ENCODE data around the gene CFC1B.
"Not testable (repeated sequence)": the region's sequence is repeated elsewhere in the genome, so short reads cannot be mapped to it uniquely, and the experiment has no call there.

The CFC1B gene

DNA sequence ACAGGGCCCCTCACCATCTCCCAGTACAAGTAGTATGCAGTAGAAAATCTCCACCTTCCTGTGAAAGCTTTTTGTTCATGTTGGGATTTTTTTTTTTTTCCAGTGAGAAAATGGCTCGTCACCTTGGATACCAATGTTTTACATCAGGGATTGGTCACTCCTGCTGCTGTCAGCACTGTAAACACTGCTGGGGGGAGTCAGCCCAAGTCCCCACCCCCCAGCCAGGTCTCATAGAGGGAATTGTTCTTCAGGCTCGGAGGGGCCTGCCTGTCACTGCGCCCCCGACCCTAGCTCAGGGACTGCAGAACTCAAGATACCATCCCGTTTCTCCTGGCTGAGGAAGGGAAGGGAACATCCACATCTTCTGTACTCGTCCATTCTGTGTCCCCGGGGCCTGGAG, at the start of gene CFC1B:
TSS of gene CFC1B (plus strand) at position 231 of the 400 bp plus-strand sequence. CDS start 263 bp downstream, outside the sequence.
- DNase-seq, result not testable (repeated sequence)

DNA sequence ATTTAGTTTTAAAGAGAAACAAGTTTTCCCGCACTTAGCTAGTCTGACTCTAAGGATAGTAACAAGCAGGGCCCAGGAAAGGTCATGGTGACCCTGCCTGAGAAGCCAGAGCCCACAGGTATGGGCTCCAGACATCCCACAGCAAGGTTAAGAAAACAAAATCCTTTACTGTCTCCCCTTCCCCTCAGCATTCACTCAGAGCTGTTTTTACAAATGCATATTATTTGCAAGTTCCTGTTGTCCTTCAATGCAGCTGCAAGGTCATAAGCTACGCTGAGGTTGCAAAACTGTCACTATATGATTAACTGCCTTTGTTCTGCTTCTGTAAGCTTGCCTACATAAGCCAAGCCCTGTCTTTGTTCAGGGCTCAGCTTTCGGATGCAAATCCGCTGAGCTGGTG, 29.9 kb upstream of the CFC1B start:
- not testable (repeated sequence) for DNase-seq

- DNase-seq, result not testable (repeated sequence)
These were observed 11.8 kb upstream of the CFC1B start, which contains the start of gene POTEI for GRCh38 chr2:130509228-130509627. POTEI (minus strand) TSS chr2:130509328; CDS start chr2:130509235, 93 bp downstream.

DNA sequence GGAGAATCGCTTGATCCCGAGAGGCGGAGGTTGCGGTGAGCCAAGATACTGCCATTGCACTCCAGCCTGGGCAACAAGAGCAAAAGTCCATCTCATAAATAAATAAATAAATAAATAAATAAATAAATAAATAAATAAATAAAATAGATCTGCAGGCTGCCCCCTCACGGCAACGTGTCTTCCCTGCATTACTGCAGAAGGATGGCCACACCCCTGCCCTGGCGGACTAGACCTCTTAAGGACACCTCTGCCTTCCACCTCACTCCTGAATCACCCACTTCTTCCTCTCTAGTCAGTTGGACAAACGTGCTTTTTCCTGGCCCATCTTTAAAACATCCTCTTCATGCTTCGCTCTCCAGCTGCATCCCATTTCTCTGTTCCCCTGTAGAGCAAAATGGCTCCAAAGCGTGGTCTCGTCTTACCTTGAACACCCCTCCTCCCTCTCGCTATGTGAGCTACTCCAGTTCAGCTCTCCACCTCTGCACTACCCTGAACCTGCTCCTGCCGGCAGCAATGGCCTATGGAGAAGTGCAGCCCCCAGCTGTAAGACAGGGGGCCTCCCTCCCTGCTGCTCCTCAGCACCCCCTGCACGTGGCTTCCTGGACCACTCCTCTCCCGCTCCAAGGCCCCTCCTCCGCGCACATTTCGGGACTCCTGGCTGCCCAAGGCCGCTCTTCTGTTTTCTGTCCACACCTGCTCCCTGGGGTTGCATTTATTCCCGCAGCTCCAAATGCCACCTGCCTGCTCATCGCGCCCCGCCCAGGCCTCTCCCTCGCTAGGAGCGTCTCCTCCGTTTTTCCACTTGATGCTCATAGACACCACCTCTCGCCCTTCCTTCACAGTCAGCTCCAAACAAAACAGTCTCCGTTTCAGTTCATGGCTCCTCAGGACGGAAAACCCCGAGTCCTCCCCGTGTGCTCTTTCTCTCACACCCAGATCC, 9.9 kb upstream of the CFC1B start:
- DNase-seq, result not testable (repeated sequence)

GRCh38 chr2:130511747-130512451, 9.1 kb upstream of the CFC1B start:
- not testable (repeated sequence) for DNase-seq

DNA sequence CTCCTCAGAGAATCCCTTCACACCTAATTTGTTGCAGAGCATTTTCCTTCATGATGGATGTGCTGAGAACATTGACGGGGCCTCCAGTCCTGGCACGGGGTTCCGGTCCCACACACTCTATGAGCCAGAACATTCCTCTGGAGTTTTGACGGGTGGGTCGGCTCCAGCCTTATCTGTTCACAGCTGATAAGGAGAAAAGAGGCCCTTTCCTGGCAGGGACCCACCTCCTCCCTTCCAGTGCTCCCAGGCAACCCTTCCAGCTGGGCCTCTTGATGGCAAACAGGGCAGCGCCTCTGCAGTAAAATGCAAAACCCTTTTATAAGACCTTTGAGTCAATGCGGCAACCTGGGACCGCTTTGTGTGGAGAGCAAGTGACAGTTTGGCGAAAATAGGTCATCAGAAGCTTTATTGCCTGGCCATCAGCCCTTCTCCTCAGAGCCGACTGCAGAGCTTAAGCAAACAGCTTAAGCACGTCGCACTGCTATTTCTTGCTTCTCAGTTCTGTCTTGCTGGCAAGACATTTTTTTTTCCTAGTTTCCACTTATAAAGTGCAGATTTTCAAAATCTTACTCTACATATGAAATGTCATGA, 2.4 kb upstream of the CFC1B start:
- not testable (repeated sequence) for DNase-seq

GRCh38 chr2:130522390-130522789, 1.4 kb downstream of the CFC1B start:
- DNase-seq, result not testable (repeated sequence)

- DNase-seq, result not testable (repeated sequence)
These were observed 6.4 kb downstream of the CFC1B start for GRCh38 chr2:130527365-130527967.

- not testable (repeated sequence) for DNase-seq
These were observed 8.5 kb downstream of the CFC1B start for GRCh38 chr2:130529545-130529944.

GRCh38 chr2:130530212-130530611, 9.2 kb downstream of the CFC1B start:
- not testable (repeated sequence) for DNase-seq

GRCh38 chr2:130531225-130531624, 10.2 kb downstream of the CFC1B start:
- DNase-seq, result not testable (repeated sequence)

DNA sequence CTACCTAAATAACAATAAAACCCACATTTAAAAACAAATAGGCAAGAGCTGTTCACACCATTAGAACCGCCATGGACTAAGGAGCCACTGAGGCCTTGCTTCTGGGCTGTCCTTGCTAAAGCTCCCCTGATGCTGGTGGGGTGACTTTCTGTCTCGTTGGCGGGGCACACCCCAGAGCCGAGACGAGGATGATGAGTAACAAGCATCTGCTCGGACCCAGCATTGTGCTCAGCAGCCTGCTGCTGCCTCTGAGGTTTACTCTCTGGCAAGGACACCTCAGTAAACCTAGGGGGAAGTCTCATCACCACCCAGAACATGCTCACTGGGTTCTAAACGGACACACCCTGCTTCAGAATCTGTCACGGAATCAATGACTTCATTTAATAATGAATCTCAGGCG, 10.7 kb downstream of the CFC1B start:
- not testable (repeated sequence) for DNase-seq

DNA sequence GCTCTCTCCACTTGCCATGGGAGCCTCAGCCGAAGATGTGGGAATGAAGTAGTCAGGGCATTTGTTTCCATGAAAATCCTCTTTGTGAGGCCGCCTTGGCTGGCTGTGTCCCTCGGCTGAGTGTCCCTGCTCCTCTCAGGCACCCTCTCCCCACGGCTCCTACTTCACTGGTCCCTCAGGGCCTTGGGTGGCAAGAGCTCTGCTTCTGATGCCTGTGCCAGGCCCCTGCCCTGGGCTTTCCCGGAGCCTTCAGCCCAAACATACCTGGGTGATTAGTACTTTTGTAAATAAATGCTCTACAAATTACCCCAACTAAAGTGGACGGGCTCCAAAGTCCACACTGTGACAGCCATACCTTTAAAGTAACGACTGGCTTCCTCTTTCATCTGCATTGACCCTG, 15.6 kb downstream of the CFC1B start:
- not testable (repeated sequence) for DNase-seq

- not testable (repeated sequence) for DNase-seq
These were observed 17.2 kb downstream of the CFC1B start for GRCh38 chr2:130538271-130538670.

- DNase-seq, result not testable (repeated sequence)
These were observed 21.8 kb downstream of the CFC1B start for GRCh38 chr2:130542789-130543188.

DNA sequence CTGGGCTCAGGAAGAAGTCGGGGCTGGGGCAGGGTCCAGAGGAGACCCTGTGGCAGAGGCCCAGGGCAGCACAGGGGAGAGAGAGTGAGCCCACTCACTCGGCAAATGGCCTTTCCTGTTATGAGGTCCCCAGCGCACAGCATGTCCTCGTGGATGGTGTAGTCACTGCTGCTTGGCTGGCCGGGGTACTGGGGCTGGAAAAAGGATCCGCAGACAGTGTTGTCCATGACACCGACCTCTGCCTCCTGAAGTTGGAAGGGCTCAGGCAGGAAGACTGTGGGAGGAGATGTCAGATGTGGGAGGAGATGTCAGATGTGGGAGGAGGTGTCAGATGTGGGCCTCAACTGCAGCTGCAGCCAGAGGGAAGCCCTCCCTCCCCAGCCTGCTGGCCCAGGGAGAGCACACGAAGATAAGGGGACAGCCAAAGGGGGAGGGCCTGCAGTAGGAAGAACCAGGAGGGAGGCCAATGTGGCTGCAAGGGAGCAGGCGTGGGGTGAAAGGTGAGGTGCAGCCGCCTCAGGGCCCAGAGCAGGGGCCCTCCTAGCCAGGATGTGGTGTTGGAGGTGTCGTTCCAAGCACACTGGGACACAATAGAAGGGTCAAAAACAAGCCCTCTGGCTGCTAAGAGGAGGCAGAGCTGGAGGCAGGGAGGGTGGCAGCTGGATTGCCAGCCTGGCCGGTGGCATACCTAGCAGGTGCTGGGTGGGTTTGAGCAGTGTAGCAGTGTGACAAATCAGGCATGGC, 22.9 kb downstream of the CFC1B start:
- not testable (repeated sequence) for DNase-seq

GRCh38 chr2:130544978-130545377, 24.0 kb downstream of the CFC1B start:
- DNase-seq, result not testable (repeated sequence)

DNA sequence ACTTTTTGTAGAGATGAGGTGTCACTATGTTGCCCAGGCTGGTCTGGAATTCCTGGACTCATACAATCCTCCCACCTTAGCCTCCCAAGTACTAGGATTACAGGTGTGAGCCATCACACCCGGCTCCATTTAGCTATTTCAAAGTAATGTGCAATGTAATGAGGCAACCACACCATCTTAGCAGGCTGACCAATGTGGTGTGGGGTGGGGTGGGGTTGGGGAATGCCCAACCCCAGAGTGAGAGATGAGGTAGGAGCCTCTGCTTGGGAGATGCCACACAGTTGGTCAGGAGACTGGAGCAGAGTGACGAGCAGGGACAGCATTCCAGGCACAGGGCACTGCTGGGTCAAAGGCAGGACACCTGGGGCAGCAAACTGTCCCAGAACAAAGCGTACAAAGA, 27.4 kb downstream of the CFC1B start:
- not testable (repeated sequence) for DNase-seq

DNA sequence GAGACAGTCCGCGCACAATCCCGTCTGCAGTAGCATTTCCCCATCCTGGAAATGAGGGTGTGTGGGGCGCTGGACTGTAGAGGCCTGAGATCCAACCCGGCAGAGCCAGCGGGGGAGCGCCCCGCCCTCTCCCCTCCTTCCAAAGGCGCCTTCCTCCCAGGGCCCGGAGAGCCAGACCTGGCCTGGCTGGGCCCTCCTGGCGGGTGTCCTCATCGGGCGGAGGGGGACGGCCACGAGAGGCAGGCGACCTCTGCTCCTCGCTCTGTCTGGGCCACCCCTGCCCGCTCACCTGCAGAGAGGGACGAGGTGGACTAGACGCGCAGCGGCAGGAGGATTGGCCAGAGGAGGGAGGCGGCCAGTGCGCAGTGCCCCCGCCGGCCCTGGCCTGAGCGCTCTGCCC, 28.5 kb downstream of the CFC1B start:
- DNase-seq, result not testable (repeated sequence)

- DNase-seq, result not testable (repeated sequence)
These were observed 33.2 kb downstream of the CFC1B start for GRCh38 chr2:130554178-130554577.

- DNase-seq, result not testable (repeated sequence)
These were observed 35.4 kb downstream of the CFC1B start for GRCh38 chr2:130556441-130556840.

DNA sequence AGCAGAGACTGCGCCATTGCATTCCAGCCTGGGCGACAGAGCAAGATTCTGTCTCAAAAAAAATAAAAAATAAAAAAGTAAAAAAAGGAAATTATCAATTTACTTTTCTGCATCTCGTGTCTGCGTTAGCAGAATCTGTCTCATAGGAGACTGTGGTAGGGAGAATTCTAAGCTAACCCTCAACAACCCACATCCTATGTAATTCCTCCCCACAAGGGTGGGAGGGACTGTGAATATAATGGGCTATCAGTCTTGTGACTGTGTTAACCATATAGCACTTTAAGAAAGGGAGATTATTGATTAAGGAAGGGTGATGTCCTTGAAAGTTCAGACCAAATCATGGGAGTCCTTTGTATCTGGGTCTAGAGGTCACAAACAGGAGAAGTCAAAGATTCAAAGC, 45.1 kb downstream of the CFC1B start:
- DNase-seq, result not testable (repeated sequence)

All from activated CD4-positive, alpha-beta T cell treated with anti-CD3 and anti-CD28 coated beads, Interleukin-2, amount 50 U/mL, for 4 hours (primary cell).